Measurements from ENCODE around the gene IFI16. TPM values are rescaled to one million over a fixed set of nuclear protein-coding genes. Genes with fewer than 3 reads are reported as not detected.

Gene IFI16
- total RNA-seq, 1 experiment from 2014 or later: 65.7 TPM

DNA sequence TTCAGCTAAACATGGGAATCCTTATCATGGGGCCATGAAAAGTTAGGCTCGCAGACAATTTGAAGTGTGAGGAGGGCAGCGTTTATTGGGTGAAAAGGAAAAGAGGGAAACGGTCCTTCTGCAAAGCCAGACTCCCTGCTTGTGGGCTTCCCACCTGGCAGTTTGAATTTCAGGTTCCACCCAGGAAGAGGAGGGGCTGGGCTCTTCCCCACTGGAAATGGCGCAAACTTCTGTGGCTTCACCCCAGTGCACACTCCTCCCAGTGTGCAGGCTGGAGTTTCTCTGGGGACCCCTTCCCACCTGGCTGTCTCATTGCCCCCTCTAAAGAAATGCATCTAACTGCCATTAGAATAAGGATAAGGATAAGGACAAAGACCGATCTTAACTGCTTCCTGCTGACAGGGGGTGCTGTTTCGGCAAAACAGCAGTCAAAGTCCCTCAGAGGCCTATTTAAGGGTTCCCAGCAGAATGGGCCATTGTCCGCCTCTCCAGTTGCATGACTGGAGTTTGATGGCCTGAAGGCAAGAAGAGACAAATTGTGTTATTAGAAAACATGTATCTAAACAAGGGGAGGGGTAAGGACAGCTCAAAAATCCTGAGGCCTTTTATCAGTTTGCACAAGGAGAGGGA, 46.5 kb downstream of the IFI16 start:
- no peak for DNase-seq (ENCODE audit: extremely low read depth, low read depth)

DNA sequence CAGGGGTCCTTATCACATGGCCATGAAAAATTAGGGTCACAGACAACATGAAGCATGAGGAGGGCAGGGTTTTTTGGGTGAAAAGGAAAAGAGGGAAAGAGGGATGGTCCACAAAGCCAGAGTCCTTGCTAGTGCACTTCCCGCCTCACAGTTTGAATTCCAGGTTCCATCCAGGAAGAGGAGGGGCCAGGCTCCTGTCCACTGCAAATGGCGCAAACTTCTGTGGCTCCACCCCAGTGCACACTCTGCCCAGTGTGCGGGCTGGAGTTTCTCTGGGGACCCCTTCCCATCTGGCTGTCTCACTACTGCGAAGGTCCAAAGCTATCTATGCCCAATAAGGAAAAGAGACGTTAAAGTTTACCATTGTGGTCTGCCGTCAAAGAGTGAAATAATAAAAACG, 49.0 kb downstream of the IFI16 start:
- no peak for DNase-seq (ENCODE audit: extremely low read depth, low read depth)

DNA sequence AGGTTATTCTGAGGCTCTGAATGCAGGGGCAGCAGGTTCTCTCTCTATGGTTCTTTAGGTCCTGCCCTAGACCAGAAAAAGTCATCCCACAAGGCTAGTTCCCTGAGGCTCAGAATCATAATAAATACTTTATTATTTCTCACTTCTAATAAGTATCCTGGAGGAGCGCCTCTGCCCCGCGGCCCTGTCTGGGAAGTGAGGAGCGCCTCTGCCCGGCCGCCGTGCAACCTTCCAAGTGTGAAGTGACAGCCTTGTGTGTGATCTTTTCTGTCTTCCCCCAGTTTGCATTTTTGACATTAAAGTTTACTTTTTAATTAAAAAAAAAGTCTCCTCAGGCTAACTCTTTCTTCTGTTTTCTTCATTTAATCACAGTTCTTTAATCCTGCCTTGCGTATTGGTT, 55.4 kb downstream of the IFI16 start:
- DNase-seq (ENCODE audit: extremely low read depth, low read depth): no peak

DNA sequence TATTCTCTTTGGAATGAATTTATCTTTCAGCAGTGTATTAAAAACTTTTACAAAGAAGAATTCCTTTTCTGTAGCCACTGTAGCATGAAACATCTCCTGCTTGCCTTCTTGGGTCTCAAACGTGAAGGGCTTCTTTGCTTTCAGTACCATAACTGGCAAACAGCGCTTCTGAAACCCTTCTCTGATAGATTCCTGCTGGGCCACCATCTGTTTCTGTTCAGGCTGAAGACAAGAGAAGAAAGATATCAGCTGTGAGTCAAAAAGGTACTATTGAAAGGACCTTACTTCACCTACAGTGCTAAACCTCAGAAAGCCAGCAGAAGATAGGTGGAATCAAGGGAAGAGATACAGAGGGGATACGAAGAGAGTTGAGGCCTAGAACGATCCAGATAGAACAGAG, 56.4 kb downstream of the IFI16 start:
- DNase-seq (ENCODE audit: extremely low read depth, low read depth): no peak

DNA sequence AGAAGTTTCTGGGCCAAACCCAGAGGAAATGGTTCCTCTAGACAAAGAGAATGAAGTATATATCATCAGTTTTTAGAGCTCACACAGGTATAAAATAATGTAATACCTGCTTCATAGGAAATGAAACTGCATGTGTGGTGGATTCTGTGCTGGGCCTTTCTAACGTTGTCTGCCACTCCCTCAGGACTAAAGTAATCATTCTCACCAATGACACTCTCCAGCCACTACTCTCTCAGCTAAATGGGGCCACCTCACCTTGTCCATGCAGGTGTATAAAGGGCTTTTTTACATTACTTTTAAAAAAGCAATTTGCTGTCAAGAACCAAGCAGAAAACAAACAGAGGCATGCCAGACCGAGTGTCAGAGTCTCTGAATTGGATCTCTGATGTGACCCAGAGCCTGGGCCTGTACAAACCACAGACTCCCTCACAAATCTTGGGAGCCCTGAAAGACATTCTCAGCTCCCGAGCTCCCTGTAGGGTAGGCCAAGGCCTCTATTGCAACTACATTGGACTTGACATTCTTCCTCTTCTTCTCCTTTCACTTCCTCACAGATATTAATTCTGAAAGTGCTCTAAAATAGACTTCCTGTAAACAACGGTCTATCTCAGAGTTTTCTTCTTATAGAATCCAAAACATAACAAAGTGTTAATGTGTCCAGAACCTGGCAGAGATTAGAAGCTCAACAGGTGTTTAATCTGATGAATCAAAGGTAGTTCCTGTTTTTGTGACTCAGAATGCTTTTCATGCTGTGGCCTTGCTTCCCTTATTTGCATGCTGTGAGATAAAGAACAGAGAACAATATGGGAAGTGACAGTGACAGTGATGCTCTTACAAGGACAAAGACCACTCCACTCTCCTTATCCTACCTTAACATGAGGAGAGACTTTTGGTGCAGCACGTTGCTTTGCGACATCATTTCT, 58.3 kb downstream of the IFI16 start:
- DNase-seq (ENCODE audit: extremely low read depth, low read depth): no peak

DNA sequence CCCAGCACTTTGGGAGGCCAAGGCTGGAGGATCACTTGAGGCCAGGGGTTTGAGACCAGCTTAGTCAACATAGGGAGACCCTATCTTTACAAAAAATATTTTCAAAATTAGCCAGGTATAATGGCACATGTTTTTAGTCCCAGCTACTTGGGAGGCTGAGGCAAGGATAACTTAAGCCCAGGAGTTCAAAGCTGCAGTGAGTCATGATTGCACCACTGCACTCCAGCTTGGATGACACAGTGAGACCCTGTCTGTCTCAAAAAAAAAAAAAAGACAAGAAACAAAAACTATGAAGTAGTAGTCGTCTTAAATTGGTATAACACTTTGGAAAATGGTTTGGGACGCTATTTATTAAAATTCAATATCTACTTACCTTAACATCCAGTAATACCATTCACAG, 59.2 kb downstream of the IFI16 start:
- no peak for DNase-seq (ENCODE audit: extremely low read depth, low read depth)

DNA sequence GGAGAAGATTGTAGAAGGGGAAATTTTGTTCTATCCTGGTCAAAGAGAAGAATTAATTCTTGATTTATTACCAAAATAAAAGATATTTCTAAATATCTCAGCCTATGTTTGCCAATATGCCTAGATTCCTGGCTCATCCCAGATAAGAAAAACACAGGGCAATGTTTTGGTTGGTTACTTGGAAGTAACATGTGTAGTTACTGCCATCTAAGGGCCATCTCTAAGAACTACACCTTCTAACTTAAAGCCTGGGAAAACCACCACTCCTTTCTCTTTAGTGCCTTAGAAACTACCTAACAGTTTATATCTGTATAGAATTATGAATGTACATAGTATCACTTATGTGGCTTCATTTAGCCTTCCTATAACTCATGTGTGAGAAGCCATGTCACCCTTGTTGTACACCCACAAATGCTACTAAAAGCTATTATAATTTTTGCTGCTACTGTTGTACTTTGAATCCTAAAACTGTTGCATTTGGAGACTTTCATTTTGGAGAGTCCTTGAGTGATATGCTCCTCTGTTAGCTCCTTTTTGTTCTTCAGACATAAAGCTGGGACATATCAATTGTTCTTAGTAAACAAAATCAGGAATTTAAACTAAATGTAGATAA, 62.4 kb downstream of the IFI16 start:
- peak; percentile 72 for DNase-seq (ENCODE audit: extremely low read depth, low read depth)

DNA sequence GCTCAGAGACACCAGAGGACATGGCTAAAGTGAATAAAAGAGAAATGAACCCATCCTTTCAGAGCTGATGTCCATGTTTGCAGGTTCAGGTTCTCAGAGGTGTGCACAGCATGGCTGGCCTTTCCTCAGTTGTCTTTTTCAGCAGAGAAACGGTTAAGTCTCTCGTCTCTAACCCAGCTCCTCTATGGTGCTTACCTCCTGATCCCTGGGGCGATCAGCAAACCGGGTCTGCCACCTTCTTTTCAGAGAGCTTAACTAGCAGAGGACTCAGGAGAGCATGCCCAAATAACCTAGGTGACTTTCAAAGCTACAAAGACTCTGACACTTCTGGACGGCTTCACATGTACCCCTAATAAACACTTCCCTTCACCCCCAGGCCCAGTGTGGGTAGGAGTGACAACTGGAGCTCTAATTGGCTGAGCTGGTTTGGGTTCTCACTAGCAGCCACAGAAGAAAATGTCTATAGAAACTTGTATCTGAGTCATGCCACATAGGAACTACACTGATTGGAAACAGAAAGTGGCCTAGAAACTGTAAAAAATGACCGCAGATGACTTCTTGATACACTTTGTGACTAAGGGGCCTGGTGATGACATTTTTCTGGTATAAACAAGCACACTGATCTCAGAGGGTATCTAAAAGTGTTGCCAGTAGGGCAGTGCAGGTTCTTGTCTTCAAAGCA, 66.9 kb downstream of the IFI16 start, which contains the start of gene AIM2:
TSS of gene AIM2 (minus strand) at position 329 of the 682 bp plus-strand sequence. CDS start 3,267 bp downstream, outside the sequence.
- DNase-seq (ENCODE audit: extremely low read depth, low read depth): no peak

DNA sequence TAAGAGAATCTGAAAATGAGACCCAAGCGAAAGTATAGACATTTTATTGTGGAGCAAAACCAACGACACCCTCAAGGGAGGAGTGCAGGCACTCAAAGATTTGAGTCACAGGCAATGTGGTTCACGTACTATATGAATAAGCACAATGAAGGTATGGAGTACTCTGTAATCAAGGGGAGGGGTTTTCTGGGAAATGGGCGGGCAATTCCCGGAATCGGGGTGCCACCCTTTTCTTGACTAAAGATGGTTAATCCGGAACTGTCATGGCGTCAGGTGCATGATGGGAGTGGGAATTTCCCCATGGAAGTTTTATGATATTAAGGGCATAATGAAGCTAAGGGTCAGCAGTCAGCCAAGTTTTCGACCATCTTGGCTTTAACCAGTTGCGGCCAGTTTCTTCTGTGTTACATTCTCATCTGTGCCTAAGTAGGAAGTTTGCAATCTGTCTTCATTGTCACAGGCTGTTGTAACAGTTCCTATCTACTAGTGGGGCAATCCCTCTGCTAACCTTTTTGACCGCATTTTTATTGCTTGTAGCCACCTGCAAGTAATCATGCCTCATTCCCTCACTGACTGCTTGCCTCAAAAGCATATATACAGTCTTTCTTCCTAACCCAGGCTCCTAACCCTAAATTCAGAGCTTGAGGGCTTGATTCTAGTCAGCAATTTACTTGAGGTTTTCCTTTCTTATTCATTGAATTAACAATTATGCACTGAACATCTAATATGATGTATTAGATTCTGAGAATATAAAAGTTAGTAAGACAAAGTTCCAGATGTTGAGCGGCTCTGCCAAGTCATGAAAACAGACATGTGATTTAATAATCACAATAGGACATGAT, 67.6 kb downstream of the IFI16 start:
- DNase-seq (ENCODE audit: extremely low read depth, low read depth): no peak

DNA sequence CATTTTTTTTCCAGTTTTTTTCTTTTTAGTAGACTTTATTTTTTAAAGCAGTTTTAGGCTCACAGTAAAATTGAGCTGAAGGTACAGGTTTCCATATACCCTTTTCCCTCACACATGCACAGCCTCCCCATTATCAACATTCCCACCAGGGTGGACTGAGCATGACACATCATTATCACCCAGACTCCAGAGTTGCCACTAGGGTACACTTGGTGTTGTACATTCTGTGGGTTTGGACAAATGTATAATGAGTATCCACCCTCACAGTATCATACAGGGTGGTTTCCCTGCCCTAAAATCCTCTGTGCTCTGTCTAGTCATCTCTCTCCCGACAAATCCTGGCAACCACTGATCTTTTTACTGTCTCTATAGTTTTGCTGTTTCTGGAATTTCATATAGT, 69.8 kb downstream of the IFI16 start:
- no peak for DNase-seq (ENCODE audit: extremely low read depth, low read depth)

DNA sequence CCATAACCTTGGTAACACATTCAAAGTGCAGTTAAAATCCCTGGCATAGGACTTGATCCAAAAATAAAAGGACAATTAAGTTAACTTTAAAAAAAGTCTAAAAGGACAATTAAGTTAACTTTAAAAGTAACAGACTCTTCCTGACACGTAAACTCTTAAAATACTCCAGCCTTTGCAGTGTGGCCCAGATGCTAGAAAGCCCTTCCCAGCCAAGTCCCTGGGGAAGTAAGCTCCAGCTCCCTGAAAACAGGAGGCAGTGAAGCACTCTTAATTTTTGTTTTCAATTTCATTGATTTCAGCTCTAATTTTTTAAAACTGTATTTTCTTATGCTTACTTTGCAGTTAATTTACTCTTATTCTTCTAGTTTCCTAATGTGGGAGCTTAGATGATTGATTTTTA, 71.9 kb downstream of the IFI16 start:
- DNase-seq (ENCODE audit: extremely low read depth, low read depth): no peak

DNA sequence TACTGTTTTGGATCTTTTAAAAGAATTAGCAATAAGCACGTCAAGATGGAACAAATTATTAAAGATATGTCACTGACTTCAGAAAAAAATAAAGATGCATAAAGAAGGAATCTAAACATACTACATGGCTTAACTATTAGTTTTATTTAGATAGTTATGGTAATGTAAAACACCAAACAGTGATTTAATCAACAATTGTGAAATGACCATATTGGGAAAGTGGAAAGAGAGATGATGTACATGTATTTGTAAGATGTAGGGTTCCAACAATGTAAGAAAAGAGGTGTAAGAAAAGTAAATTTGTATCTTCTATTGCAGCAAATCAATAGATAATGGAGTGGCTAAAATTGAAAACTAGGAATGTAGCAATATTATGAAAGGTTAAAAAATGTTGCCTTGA, 73.3 kb downstream of the IFI16 start:
- no peak for DNase-seq (ENCODE audit: extremely low read depth, low read depth)

DNA sequence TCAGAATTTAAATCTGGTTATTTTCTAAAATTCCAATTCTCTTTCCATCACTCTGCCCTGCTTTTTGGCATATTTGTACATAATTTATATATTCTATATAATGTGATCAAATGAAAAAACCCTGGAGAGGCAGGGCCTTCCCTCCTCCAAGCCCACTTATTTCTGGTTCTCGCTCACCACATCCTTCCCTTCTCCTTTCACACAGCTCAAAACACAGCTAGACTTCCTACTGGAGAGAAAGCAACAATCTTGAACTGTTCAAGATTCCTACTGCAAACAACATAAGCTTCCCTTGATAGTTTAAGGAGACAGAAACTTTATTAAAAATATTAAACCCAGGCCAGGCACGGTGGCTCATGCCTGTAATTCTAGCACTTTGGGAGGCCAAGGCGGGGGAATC, 74.4 kb downstream of the IFI16 start:
- no peak for DNase-seq (ENCODE audit: extremely low read depth, low read depth)

DNA sequence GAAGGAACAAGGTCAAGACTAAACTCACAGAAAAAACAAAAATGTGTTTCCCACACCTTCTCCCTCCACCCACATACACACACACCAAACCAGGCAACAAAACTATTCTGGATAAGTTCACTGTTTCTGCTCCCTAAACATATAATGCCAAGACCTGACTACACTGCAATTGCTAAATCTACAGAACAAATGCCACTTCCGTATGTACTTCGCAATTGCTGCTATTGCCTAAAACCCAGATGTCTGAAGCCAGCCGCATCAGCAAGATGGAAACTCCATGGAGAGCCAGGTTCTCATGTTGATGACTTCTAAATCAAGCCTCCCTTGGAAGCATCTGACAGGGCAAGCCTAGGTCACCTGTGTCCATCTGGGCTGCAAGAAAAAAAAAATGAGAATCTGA, 75.2 kb downstream of the IFI16 start:
- no peak for DNase-seq (ENCODE audit: extremely low read depth, low read depth)

DNA sequence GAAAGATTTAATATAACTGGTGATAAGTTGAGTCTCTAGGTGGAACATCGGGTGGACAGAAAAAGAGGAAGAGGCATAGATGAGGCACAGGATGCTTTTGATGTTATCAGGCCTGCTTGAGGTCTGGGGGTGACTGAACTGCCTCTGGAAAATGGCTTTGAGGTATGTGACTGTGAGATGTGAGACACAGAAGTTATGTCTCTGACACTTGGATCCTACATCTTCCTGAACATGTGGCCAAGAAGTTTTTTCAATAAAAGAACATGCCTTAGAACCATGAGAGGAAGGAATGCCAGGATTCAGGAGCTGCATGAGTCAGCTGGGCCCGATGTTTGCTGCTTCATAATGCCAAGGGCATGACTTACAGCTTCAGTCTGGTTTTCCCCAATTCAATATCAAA, 78.3 kb downstream of the IFI16 start:
- DNase-seq (ENCODE audit: extremely low read depth, low read depth): no peak

DNA sequence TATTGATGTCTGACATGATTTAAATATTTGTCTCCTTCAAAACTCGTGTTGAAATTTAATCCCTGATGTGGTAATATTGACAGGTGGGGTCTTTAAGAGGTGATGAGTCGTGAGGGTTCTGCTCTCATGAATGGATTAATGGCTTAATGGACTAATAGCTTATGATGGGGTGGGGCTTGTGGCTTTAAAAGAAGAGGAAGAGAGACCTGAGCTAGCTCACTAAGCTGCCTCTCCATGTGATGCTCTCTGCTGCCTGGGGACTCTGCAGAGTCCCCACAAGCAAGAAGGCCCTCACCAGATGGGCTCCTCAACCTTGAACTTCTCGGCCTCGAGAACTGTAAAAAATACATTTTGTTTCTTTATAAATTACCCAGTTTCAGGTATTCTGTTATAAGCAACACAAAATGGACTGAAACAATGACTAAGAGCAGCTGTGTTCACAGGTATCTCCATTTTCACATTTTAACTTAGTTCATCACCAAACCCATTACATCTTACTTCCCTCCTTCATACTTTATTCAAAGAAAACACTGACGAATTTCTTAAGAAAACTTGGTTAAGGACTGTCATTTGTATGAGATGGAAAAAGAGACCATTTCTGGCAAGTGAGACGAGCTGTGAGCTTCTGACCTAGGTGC, 79.0 kb downstream of the IFI16 start:
- DNase-seq (ENCODE audit: extremely low read depth, low read depth): no peak

DNA sequence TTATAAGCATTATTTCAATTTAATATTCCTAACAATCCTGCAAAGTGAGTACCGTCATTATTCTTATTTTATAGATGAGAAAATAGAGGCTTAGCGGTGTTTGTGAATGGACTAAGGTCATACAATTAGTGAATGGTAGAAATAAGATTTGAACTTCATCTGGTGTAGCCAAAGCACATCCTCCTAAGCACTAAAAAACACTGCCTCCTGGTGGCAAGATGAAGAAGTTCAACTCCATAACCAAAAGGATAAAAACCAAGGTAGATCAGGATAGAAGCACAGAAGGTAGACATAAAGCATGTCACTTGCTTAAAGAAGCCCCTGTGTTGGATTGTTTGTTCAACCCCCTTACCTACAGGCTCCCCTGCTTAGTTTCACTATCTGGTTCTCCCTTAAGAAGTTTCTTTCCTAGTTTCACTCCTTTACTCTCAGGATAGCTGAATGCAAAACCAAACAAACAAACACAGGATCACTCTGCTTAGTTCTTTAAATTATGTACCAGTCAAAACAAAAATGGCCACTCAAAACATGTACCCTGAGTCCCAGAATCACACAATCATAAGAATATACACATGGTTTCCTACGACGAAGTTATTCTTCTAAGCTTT, 79.6 kb downstream of the IFI16 start:
- peak; percentile 15 for DNase-seq (ENCODE audit: extremely low read depth, low read depth)

DNA sequence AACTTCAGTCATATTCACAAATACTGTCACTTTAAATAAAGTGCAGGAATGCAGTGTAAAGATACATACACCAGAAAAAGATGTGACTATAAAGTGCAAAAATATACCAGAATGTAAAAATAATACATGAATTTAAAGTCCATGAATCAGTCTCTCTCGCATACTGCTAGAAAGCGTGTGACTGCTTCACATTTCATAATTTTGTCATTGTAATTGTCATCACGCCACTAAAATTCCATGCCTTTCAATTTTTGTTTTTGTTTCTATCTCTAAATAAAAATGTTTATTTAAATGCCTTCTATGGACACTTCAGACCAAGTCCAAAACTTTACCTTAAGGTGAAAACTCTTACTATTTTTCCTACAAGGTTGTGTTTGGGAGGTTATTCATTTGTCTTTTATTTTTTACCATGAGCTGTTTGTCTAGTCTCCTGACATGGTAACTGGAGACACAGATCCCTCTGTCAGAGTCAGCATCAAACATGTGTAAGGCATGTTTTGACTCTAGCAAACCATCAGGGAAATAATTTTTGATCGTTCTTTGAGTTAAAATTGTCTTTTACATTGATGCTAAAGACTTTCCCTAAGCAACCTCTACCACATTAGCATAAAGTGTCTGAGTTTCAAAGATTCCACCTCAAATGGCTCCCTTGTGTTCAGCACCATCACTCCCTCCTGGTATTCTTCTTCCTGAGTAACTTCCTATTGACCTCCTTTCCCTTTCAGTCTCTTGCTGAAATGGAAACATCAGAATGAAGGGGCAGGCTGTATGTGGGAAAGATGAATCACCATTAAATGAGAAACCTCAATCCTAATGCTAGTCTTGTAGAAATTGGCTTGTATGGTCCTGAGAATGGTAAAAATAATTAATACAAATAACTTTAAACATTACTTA, 80.8 kb downstream of the IFI16 start:
- no peak for DNase-seq (ENCODE audit: extremely low read depth, low read depth)

All from NCI-H460 (cell line).